GM23248 (cell line): ENCODE data around the gene PDE8A. TPM values are rescaled to one million over a fixed set of nuclear protein-coding genes. Genes with fewer than 3 reads are reported as not detected.

Experiments used
- DNase-seq: peaks from one replicate; pipeline ENCODE4 v3.0.0-alpha.2; 2015
- H2AFZ ChIP-seq: fragments of 200-600 bp; sonication (generic); 2 replicates; pipeline ENCODE4 v1.6.1; 2016; ENCODE audit warnings: antibody characterized with exemption
- H3F3A ChIP-seq: fragments of 200-600 bp; sonication (generic); 2 replicates; pipeline ENCODE4 v1.6.1; 2016; ENCODE audit warnings: mild to moderate bottlenecking, antibody characterized with exemption, mixed run types; ENCODE audit not compliant: insufficient read depth
- H3K27ac ChIP-seq: fragments of 200-600 bp; sonication (generic); 2 replicates; pipeline ENCODE4 v1.5.1; 2016; ENCODE audit warnings: mild to moderate bottlenecking
- H3K27me3 ChIP-seq: fragments of 200-600 bp; sonication (generic); replicated peaks from 2 replicates; pipeline ENCODE4 v1.6.1; 2016; ENCODE audit warnings: mild to moderate bottlenecking; ENCODE audit not compliant: insufficient read depth
- H3K36me3 ChIP-seq: fragments of 200-600 bp; sonication (generic); 2 replicates; pipeline ENCODE4 v1.6.1; 2016; ENCODE audit warnings: low read depth, mild to moderate bottlenecking
- H3K4me1 ChIP-seq: fragments of 200-600 bp; sonication (generic); 2 replicates; pipeline ENCODE4 v1.6.1; 2016; ENCODE audit warnings: mild to moderate bottlenecking; ENCODE audit not compliant: insufficient read depth
- H3K4me2 ChIP-seq: fragments of 200-600 bp; sonication (generic); one replicate; pipeline ENCODE4 v1.6.1; 2016; ENCODE audit warnings: mild to moderate bottlenecking; ENCODE audit not compliant: unreplicated experiment
- H3K4me3 ChIP-seq: fragments of 200-600 bp; sonication (generic); 2 replicates; pipeline ENCODE4 v1.5.1; 2016; ENCODE audit warnings: mild to moderate bottlenecking
- H3K79me2 ChIP-seq: fragments of 200-600 bp; sonication (generic); 2 replicates; pipeline ENCODE4 v1.6.1; 2016; ENCODE audit warnings: mild to moderate bottlenecking; ENCODE audit not compliant: insufficient read depth
- H3K9ac ChIP-seq: fragments of 200-600 bp; sonication (generic); 2 replicates; pipeline ENCODE4 v1.6.1; 2016; ENCODE audit warnings: mild to moderate bottlenecking
- H3K9me2 ChIP-seq: fragments of 200-600 bp; sonication (generic); 2 replicates; pipeline ENCODE4 v1.6.1; 2016; ENCODE audit warnings: mixed run types, mild to moderate bottlenecking, moderate library complexity; ENCODE audit not compliant: insufficient read depth
- H3K9me3 ChIP-seq: fragments of 200-600 bp; sonication (generic); one replicate; pipeline ENCODE4 v1.6.1; 2017; ENCODE audit warnings: low read depth
- H4K20me1 ChIP-seq: fragments of 200-600 bp; sonication (generic); 2 replicates; pipeline ENCODE4 v1.6.0; 2016; ENCODE audit not compliant: insufficient read depth
- EZH2 ChIP-seq: fragments of 200-600 bp; sonication (generic); IDR thresholded peaks from 2 replicates; pipeline ENCODE4 v1.6.1; 2018; ENCODE audit warnings: antibody characterized with exemption, mild to moderate bottlenecking; ENCODE audit not compliant: insufficient read depth, poor library complexity, severe bottlenecking
- EZH2phosphoT487 ChIP-seq: fragments of 200-600 bp; sonication (generic); IDR thresholded peaks from 2 replicates; pipeline ENCODE4 v1.6.1; 2018; ENCODE audit warnings: antibody characterized with exemption, moderate library complexity, mild to moderate bottlenecking, low read depth; ENCODE audit not compliant: insufficient read depth
- WGBS, 2 experiments: methylation state at CpG; one replicate each; pipeline ENCODE4 v1.1.6; 2015 to 2017; ENCODE audit warnings: low lambda C conversion rate in 2 of 2, low coverage in 1 of 2; ENCODE audit errors: missing lambda C conversion rate in 2 of 2; 5-methylcytosine and 5-hydroxymethylcytosine counted together
- in situ Hi-C: fragments of 300-500 bp; cut with MboI; formaldehyde crosslinking; loops from 2 replicates; pipeline ENCODE4 v1.15.0; 2020
- polyA plus RNA-seq: library from polyadenylated mRNA; unstranded; fragments of >200 nt; fragmentation: Nextera tagmentation; extraction: Ambion mirVana; gene quantifications from 2 replicates; pipeline ENCODE4 v1.2.1, GENCODE V29; 2016
- total RNA-seq: library from RNA; depleted of rRNA; stranded (reverse); fragments of >200 nt; shearing (Covaris generic); gene quantifications from 2 replicates; pipeline ENCODE4 v1.2.3, GENCODE V29; 2014

PDE8A gene
- total and polyA plus RNA-seq, 2 experiments from 2014 or later: 13.9 to 22.7 TPM

- peaks cover 3% of the 10 kb centered on the region; the same call in 1 of the 2 replicates for H3F3A ChIP-seq
- H3K9ac ChIP-seq: no peak overlapping the region
- no peaks in the 10 kb centered on the region for H3K4me1 ChIP-seq
- H3K36me3 ChIP-seq: peaks cover 20% of the 10 kb centered on the region; the same call in 1 of the 2 replicates
- no peak overlapping the region for H3K27ac ChIP-seq
- H3K27me3 ChIP-seq: no peaks in the 10 kb centered on the region
- in situ Hi-C loops: no loop called here
- no peaks in the 10 kb centered on the region for H3K9me2 ChIP-seq
- no peak overlapping the region for H2AFZ ChIP-seq
- TF ChIP-seq EZH2phosphoT487 (no peak), EZH2 (no peak)
- WGBS, 2 experiments: 97 to 98% methylated on average over 3 of the region's 3 CpGs
- no peaks in the 10 kb centered on the region for H3K9me3 ChIP-seq
- H3K79me2 ChIP-seq: no peaks in the 10 kb centered on the region
- 0 out of 2 replicates have a peak, but pooled peaks cover 5% of the 10 kb centered on the region for H4K20me1 ChIP-seq
- no peak for DNase-seq
- no peak overlapping the region for H3K4me2 ChIP-seq
- H3K4me3 ChIP-seq: no peak overlapping the region
Observed at GRCh38 chr15:85133709-85134108, 152.1 kb downstream of the PDE8A start.

DNA sequence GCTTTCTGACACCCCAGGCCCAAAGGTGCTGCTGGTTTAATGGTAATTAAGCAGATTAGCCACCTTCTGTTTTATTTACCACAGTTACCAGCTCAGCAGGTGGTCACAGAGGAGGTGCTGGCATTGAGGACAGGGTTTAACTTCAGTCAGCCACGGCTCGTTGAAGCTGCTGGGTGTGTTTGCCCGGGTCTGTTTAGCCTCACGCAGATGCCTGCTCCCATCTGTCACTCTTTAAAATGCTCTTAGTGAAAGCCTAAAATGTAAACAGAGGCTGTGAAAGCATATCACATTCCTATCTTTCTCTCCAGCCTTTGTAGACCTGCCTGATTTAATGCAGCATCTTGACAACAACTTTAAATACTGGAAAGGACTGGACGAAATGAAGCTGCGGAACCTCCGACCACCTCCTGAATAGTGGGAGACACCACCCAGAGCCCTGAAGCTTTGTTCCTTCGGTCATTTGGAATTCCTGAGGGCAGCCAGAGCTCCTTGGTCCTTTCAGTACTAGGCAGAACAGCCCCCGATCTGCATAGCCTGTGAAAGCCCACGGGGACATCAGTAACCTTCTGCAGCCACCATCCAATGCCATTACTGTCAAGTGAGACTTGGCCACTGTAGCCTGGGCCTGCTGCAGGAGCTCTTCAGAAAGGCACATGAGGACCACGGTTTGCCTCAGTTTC lies 156.0 kb downstream of the PDE8A start:
- Histone ChIP-seq H3K9me3 (no peaks in the 10 kb centered on the region), H3K4me3 (no peak overlapping the region), H3K79me2 (no peaks in the 10 kb centered on the region), H2AFZ (no peak overlapping the region), H3K9me2 (no peaks in the 10 kb centered on the region), H3K27me3 (no peaks in the 10 kb centered on the region), H3F3A (no peaks in the 10 kb centered on the region), H3K4me2 (no peak overlapping the region), H3K9ac (no peak overlapping the region), H3K4me1 (no peaks in the 10 kb centered on the region), H3K36me3 (peaks cover 9% of the 10 kb centered on the region; the same call in 1 of the 2 replicates), H4K20me1 (no peaks in the 10 kb centered on the region), H3K27ac (no peak overlapping the region)
- WGBS, 2 experiments: 65 to 69% methylated on average over 11 of the region's 11 CpGs
- DNase-seq: no peak
- in situ Hi-C loops: no loop called here
- TF ChIP-seq EZH2phosphoT487 (no peak), EZH2 (no peak)

DNA sequence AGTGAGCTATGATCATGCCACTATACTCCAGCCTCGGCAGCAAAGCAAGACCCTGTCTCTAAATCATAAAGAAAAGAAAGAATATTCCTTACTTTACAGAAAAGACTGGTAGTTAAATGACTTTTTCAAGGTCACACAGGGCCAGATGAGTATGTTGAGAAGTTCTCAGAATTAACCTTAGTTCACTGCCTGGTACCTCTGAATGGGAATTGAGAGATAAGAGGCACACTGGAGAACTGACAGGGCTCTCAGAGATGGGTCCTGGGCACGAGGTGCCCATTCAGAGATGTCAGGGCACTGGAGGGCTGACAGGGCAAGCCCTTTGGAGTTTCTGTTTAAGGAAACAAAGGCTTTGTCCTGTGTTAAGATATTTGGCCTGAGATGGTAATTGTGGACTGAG lies 157.7 kb downstream of the PDE8A start:
- DNase-seq: no peak
- H3K9ac ChIP-seq: no peak overlapping the region
- no peaks in the 10 kb centered on the region for H3K4me1 ChIP-seq
- no peak overlapping the region for H3K27ac ChIP-seq
- no peaks in the 10 kb centered on the region for H3K9me3 ChIP-seq
- H3K4me3 ChIP-seq: no peak overlapping the region
- H3K27me3 ChIP-seq: no peaks in the 10 kb centered on the region
- in situ Hi-C loops: no loop called here
- no peaks in the 10 kb centered on the region for H3K79me2 ChIP-seq
- no peak overlapping the region for H3K4me2 ChIP-seq
- no peak overlapping the region for H2AFZ ChIP-seq
- TF ChIP-seq EZH2phosphoT487 (no peak), EZH2 (no peak)
- H3K36me3 ChIP-seq: peaks cover 9% of the 10 kb centered on the region; the same call in 1 of the 2 replicates
- no peaks in the 10 kb centered on the region for H3F3A ChIP-seq
- no peaks in the 10 kb centered on the region for H3K9me2 ChIP-seq
- H4K20me1 ChIP-seq: no peaks in the 10 kb centered on the region
- WGBS, 2 experiments: 95 to 98% methylated on average over 2 of the region's 2 CpGs

DNA sequence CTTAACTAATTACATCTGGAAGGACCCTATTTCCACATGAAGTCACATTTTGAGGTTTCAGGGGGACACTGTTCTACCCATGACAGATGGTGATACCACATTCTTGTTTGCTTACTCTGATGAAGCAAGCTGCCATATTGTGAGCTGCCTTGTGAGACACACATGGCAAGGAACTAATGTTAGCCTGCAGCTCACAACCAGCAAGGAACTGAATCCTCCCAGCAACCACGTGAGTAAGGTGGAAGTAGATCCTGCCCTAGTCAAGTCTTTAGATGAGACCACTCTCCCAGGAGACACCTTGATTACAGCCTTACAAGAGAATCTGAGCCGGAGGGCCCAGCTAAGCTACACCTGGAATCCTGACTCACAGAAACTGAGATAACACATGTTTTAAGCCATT lies 160.1 kb downstream of the PDE8A start:
- no peak overlapping the region for H2AFZ ChIP-seq
- H3K4me3 ChIP-seq: no peak overlapping the region
- 41 to 49% methylated on average over 2 of the region's 2 CpGs for WGBS, 2 experiments
- no peaks in the 10 kb centered on the region for H4K20me1 ChIP-seq
- H3K4me1 ChIP-seq: no peaks in the 10 kb centered on the region
- H3K27ac ChIP-seq: no peak overlapping the region
- no peaks in the 10 kb centered on the region for H3K9me3 ChIP-seq
- no peaks in the 10 kb centered on the region for H3K79me2 ChIP-seq
- in situ Hi-C loops: no loop called here
- no peaks in the 10 kb centered on the region for H3F3A ChIP-seq
- TF ChIP-seq EZH2phosphoT487: no peak
- TF ChIP-seq EZH2: no peak
- DNase-seq: no peak
- no peak overlapping the region for H3K9ac ChIP-seq
- H3K4me2 ChIP-seq: no peak overlapping the region
- H3K9me2 ChIP-seq: no peaks in the 10 kb centered on the region
- H3K27me3 ChIP-seq: no peaks in the 10 kb centered on the region
- H3K36me3 ChIP-seq: peaks cover 9% of the 10 kb centered on the region; the same call in 1 of the 2 replicates

DNA sequence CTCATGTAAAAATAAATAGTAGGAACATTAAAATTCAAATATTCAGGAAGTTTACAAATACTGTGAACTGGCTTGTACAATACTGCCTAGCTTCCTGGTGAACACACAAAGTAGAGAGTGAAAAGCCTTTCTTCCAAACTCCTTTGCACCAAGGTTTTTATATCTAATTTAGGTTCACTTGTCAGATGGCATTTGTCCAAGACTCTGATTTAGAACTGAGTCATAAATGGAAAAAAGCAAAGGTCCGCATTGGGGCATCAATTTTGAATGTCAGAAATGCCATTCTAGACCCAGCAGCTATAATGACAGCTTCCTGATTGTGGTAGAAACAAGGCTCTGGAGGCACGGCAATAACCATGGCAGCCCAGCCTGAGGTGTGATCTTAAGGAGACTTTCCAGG lies 160.7 kb downstream of the PDE8A start:
- H3K79me2 ChIP-seq: no peaks in the 10 kb centered on the region
- no peaks in the 10 kb centered on the region for H3K27me3 ChIP-seq
- no peak for TF ChIP-seq EZH2phosphoT487
- no peak for TF ChIP-seq EZH2
- in situ Hi-C loops: no loop called here
- no peak overlapping the region for H3K4me2 ChIP-seq
- no peaks in the 10 kb centered on the region for H4K20me1 ChIP-seq
- no peak overlapping the region for H2AFZ ChIP-seq
- peak; percentile 68 for DNase-seq
- no peaks in the 10 kb centered on the region for H3F3A ChIP-seq
- H3K4me1 ChIP-seq: no peaks in the 10 kb centered on the region
- no peak overlapping the region for H3K9ac ChIP-seq
- no peak overlapping the region for H3K27ac ChIP-seq
- H3K9me2 ChIP-seq: no peaks in the 10 kb centered on the region
- 43 to 50% methylated on average over 2 of the region's 2 CpGs for WGBS, 2 experiments
- peaks cover 9% of the 10 kb centered on the region; the same call in 1 of the 2 replicates for H3K36me3 ChIP-seq
- H3K9me3 ChIP-seq: no peaks in the 10 kb centered on the region
- no peak overlapping the region for H3K4me3 ChIP-seq
